CD4-positive, alpha-beta T cell treated with Interleukin-4 for 1 hour (primary cell): Measurements from ENCODE around the gene MDM4.
"Not testable (repeated sequence)": the region's sequence is repeated elsewhere in the genome, so short reads cannot be mapped to it uniquely, and the experiment has no call there.

Source experiments
- DNase-seq, 2 donors: peaks; one replicate each; pipeline ENCODE4 v3.0.0-alpha.2; 2020 to 2022

Gene MDM4

DNA sequence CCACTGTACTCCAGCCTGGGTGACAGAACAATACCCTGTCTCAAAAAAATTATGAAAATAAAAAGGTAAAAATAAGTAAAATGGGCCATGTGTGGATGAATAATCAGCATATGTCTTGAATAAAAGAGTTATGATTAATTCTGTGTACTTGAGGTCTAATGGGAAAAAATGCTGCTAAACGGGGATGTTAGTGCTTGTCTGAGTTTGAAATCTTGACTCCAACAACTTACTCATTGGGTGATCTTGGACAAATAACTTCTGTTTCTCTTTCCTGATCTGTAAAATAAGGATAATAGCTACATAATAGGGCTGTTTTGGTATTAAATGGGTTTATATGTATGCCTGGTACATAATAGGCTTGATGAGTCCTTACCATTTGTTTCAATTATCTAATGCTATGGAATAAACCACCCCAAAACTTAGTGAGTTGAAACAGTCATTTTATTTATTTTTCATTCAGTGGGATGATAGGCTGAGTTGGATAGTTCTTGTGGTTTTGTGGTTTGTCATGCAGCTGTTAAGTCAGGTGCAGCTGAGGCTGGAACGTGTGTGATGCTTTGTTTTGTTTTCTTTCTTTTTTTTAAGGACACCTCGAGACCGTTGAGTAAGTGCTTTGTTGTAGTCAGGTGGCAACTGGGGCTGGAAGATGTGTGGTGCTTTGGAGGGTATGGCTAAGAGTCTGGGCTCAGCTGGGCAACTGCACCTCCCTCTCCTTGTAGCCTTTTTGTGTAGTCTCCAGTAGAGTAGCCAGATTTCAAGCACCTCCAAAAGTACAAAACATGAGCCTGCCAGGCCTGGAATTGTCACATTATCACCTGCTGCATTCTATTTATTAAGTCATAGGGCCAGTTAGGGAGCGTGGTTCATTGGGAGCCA is 4.9 kb downstream of the MDM4 start:
- peak; percentile 78 to 84 for DNase-seq

DNA sequence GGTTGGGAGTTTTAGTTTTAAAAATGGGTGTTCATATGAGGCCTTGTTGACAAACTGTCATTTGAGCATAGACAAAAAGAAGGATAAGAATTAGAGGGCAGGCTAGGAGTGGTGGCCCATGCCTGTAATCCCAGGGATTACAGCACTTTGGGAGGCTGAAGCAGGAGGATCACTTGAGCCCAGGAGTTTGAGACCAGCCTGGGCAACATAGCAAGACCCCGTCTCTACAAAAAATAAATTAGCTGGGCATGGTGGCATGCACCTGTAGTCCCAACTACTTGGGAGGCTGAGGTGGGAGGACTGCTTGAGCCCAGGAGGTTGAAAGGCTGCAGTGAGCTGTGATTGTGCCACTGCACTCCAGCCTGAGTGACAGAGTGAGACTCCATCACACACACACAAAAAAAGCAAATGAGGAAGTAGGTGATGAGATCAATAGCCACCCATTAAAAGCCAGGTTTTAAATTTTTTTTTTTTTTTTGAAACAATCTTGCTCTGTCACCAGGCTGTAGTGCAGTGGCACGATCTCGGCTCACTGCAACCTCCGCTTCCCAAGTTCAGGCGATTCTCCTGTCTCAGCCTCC is 5.8 kb downstream of the MDM4 start:
- not testable (repeated sequence) for DNase-seq

DNA sequence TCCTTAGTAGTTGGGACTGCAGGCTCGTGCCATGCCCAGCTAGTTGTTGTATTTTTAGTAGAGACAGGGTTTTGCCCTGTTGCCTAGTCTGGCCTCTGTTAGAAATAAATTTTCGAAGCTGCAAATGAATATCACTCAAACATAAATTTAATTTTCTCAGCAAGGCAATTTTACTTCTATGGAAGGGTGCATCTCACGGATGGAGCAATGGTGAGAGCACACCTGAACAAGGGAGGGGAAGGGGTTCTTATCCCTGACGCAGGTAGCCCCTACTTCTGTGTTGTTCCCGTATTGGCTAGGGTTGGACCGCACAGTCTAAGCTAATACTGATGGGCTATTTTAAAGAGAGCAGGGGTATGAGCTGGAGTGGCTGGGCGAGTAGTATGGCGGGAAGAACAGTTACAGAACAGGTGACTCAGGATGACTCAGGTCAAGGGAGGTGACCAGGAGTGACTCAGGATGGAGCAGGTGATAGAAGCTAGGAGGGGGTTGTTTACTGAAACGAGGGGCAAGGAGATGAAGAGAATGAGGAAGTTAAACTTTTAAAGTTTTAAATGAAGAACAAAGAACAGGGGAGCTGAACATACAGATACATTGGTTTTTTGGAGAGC is 7.5 kb downstream of the MDM4 start:
- DNase-seq: no peak

DNA sequence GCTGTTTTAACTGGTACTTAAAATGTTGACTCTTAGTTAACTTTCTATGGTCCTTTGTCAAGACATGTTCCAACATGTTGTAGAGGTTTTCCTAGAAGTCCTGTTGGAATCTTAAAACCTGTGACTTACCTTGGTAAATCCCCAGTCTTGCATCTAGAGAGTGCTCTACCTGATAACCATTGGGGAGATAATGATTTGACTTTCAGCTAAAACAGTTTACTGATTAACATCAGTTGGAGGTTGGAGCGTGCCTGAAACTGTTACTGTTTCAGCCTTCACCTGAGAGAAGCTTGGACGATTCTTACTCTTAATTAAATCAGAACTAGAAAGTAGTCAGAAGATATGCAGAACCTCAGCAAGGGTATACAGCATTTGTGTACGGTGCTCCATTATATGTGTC is 8.8 kb downstream of the MDM4 start:
- no peak for DNase-seq

DNA sequence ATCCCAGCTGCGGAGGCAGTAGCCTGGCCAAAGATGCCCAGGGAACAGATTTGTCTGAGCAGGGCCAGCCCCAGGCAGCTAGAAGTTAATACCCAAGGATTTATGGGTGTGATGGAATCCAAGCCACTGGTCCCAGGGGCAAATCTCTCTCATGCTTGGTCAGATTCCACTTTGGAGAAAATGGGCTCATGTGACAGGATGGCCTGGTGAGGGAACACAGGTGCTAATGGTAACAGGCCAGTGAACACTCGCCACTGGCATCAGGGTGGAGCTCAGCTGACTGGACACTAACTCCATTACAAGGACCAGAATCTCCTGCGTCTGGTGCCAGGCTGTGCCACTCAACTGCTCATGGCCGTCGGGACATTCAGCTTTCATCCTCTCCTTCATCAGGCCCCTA is 12.0 kb downstream of the MDM4 start:
- no peak for DNase-seq

DNA sequence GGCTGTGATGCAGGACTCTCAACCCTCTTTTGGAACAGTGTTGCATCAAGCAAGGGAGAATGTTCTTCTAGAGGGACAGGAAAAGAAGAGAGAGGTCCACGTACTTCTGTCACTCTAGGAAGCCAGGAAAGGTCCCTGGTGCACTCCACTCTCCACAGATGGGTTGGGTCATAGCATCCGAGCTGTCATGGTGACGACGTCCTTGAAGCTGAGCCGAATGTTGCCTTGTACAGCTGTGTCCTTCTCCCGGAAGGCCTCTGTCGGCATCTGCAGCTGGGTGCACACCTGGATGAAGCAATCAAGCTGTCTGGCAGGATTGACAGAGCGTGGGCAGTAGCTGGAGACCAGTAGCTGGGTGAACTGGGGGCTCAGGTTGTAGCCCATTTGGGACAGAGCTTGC is 12.5 kb downstream of the MDM4 start:
- DNase-seq: no peak

DNA sequence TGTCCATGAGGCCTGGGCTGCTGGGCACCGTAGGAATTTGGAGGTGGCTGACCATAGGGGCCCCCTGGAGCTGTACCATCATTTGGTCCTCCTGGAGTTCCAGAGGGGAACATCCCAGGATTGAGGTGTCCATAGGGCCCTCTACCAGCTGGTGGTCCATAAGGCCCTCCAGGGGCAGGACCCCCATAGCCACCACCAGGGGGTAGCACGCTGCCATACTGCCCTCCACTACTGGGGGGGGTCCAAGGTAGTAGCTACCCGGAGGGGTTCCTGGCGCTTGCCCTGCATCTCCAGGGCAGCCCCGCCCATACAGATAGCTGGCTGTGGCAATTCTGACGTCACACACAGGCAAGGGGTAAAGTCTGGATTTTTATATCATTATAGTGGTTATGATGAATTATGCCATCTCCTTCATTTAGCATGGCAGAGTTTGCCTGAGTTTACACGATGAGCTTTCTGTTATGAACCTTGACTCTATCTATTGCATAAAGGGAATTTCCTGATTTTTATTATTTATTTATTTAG is 13.2 kb downstream of the MDM4 start:
- DNase-seq: no peak

DNA sequence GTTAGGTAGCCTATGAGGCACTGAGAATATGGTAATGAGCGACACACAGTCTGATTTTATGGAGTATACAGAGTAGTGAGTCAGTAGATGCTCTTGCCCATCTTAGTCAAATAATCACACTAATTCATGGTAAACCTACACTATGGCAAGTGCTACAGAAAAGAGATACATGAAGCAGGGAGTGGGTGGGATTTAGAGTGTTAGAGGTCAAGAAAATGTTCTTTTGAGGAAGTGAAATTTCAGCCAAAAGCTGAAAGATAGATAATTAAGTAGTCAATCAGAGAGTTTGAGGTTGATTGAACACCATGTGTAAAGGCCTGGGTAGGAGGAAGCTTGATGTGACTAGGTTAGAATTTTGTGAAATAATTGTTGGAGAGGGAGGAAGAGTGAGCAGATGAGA is 14.7 kb downstream of the MDM4 start:
- no peak for DNase-seq

DNA sequence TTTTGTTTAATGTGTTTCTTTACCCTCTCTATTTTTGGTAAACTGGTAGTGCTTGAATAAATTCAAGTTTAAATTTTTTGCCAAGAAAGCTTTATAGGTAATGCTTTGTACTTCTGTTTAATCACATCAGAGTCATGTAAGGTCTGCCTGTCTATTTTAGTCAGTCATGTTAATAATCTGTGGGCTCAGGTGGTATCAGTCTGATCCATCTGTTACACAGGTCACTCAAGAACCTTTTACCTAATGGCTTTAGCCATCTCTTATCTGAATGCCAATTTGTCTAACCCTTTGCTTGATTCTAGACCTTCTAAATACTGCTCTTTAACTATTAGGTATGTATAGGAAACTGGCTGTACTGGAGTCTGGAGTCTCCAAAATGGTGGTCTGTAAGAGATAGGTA is 16.6 kb downstream of the MDM4 start:
- DNase-seq: no peak

DNA sequence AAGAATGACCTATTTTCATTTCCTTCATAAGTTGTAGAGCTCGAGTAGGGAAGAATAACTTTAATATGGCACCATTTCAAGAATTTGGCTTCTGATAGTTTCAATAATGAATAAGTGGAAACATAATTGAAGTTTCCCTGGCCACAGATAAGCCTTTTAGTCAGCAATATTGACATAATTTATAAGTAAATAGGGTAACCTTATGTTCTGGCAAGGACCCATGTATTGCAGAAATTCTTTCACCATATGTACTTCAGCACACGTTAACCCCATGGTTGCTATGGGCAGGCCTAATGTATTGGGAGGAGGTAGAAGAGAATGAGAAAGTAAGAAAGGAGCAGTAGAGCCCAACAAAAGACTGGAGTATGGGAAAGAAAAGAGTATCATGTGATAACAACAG is 25.4 kb downstream of the MDM4 start:
- DNase-seq: no peak

DNA sequence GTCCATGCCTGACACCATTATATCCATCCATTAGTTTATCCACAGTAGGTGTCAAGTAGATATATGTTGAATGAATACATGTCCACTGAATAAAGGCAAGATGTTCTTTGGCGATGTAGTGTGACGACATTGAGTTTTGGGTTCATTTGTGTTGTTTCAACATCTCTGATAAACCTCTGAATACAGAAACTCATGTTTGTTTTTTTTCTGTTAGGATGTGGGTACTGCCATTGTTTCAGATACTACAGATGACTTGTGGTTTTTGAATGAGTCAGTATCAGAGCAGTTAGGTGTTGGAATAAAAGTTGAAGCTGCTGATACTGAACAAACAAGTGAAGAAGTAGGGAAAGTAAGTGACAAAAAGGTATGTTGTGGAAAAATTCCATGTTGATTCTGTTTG is 28.1 kb downstream of the MDM4 start:
- DNase-seq: peak in 1 of 2 donors; percentile 72

DNA sequence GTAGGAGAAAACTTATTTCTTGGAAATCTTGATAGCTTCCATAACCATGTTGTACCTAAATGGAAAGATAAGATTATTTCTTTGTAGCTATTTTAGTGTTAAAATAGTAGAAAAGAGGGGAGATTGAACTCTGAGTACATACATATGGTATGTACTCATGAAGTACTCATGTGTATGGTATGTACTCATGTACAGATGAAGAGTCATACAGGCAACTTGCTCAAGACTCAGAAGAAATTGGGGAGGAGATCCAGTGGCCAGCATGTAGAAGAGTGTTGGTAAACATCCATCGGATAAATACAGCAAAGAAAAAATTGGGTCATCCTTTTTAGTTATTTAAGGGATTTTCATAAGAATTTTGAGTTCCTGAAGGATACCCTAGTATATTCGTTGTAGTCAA is 29.0 kb downstream of the MDM4 start:
- no peak for DNase-seq

DNA sequence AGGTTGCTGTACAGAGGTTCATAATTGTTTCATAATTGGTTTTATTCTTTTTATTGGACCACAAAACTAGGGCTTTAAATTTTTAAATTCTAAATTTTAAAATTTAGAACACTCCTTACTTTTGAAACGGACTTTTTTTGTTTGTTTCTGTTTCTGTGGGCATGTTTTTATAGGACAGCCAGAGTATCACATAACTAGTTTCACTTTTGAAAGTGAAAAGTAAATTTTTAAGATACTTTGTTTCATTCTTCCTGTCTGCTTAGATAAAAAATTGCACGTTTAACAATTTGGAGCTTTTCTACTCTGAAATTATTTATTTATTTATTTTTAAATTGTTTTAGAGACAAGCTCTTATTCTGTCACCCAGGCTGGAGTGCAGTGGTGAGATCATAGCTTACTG is 29.7 kb downstream of the MDM4 start:
- peak in 1 of 2 donors; percentile 45 for DNase-seq

DNA sequence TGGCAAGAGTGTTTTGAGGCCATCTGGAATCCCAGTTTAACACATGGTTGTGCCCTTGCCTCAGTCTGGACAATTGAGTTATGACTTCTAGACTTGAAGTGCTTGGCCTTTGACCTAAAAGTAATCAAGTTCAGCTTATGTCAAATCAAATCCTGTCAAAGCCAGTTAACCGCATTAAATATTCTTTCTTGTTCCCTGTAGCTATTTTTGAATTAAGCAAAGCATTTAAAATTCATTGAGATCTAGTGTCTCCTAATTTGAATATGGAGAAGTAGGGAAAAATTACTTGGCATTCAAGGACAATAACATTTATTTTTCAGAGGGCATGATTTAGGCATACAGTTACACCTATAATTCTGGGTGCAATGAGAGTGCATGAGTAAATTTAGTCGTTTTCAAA is 32.1 kb downstream of the MDM4 start:
- no peak for DNase-seq

DNA sequence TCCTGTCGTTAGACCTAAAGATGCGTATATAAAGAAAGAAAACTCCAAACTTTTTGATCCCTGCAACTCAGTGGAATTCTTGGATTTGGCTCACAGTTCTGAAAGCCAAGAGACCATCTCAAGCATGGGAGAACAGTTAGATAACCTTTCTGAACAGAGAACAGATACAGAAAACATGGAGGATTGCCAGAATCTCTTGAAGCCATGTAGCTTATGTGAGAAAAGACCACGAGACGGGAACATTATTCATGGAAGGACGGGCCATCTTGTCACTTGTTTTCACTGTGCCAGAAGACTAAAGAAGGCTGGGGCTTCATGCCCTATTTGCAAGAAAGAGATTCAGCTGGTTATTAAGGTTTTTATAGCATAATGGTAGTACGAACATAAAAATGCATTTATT is 33.1 kb downstream of the MDM4 start:
- no peak for DNase-seq

DNA sequence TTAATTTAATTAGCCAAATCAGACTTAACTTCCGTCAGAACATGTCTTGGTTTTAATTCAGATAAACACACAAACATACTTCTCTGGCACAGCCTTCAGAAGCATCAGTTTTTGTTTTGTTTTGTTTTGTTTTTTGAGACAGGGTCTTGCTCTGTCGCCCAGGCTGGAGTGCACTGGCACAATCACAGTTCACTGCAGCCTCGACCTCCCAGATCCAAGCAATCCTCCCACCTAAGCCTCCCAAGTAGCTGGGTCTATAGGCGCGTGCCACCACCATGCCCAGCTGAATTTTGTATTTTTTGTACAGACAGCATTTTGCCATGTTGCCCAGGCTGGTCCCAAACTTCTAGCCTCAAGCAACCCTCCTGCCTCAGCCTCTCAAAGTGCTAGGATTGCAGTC is 34.7 kb downstream of the MDM4 start:
- DNase-seq: no peak

DNA sequence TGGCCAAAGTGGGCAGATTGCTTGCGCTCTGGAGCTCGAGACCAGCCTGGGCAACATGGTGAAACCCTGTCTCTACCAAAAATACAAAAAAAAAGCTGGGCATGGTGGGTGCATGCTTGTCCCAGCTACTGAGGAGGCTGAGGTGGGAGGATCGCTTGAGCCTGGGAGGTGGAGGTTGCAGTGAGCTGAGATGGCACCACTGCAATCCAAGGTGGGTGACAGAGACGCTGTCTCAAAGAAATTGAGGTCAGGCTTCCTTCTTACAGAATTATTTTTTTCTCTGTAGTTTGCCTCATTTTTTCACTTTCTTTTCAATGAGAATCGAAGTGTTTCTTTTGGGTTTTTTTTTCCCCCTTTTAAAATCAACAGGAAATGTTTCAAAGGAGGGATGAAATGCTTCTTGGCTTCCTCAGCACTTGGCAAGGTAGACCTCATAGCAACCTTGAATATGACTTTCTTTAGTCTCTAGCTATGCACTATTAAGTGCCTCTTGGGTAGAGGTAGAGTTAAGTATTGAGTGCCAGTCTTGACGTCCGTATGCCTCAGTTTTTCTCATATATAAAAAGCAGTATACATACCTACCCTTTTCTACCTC is 40.3 kb downstream of the MDM4 start:
- no peak for DNase-seq

DNA sequence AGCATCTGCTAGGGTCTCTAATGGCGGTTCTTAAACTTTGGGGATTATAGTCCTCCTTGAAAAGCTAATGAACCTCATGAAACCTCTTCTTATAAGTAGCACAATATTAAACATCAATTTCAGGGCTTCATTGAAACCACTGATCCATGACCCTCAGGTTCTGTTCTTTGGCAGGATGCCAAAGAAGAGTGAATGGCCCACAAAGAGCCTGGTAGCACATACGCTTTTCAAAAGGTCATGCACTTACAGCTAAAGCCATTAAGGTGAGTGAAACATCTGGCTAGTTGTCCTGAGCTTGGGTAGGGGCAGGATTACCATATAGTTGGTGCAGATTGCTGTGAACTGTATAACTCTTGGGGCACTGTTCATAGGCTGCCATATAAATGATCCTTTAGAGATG is 42.3 kb downstream of the MDM4 start:
- no peak for DNase-seq

DNA sequence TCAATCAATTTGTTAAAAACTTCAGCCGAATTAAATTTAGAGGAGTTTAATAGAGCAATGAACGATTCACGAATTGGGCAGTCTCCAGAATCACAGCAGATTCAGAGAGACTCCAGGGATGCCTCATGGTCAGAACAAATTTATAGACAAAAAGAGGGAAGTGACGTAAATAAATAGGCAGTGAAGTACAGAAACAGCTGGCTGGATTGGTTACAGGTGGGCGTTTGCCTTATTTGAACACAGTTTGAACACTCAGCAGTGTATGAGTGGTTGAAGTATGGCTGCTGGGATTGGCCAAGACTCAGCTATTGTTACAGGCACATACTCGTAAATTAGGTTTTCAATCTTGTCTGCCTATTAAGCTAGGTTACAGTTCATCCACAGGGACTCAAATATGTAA is 43.8 kb downstream of the MDM4 start:
- not testable (repeated sequence) for DNase-seq

DNA sequence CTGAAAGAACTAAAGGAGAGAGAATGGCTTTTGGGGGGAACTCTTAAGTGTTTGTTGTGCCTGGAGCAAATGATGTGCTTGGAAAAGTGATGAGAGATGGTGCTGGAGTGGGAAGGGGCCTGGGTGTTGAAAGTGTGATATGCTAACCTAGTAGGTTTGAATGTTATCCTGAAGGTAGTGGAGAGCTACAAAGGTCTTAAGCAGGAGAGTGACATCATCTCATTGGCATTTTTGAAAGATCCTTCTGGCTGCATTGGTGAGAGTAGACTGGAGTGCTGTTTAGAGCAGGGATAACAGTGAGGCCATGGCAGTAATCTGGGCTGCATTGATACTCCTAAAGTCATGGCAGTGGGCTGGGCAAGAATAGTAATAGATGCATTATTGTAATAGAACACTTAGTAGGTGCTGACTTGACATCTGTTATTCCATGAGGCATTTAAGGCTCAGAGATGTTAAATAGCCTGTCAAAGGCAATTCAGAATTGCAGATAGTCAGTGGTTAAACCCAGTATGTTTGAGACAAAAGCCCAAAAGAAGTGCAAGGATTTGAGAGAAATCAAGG is 44.5 kb downstream of the MDM4 start:
- no peak for DNase-seq

DNA sequence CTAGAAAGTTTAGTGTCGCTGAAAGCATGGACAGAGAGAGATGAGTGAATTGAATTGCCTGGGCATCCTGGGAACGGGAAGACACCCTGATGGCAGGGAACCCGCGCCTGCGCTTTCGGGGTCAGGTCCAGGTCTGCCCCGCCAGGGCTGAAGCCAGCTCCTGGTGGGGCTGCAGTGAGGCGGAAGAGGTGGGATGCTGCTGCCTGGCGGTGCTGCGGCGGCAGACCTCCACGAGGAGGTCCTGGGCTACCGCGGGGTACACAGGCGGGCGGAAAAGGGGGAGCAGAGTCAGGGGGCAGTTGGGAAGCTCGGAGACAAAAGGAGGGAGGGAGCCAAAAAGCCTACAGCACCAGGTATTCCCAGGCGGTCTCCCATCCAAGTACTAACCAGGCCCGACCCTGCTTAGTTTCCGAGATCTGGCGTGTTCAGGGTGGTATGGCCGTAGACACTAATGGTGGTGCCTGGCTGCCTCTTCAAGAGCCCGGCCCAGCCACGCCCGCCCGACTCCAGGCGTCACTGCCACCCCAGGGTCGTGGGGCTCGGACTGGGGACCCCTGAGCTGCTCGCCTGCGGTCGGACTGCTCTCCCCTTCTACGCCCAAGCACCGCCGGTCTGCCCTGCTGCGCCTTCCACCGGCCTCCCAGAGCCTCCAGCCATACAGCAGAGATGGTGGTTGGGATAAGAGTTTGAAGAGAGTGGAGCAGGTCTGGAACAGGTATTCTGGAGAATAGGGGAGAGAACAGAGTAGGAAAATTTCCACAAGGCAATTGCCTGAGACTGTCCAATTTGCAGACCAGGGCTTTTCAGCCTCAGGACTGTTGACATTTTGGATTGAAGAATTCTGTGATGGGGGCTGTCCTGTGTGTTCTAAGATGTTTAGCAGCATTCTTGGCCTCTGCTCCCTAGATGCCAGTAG is 46.1 kb downstream of the MDM4 start:
- DNase-seq: no peak

DNA sequence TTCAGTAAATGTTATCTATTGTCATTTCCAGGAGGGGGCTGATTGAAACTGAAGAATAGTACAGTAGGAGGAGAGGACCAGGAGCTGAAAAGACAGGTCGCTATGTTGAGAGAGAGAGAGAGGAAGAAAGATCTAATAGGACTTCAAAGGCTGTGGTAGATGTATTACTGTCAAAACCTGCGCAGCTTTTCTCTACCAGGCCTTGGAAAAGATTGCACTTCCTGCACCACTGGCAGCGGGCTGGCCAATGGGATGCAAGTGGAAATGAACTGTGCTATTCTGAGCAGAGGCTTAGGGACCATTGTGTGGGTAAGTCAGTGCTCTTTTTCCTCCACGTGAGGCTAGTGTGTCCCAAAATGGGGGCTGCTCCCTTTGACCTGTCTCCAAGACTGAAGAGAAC is 47.1 kb downstream of the MDM4 start:
- no peak for DNase-seq
